Measurements from ENCODE around the gene MOSPD3. TPM values are rescaled to one million over a fixed set of nuclear protein-coding genes. Genes with fewer than 3 reads are reported as not detected.
A peak's percentile ranks its signal among the peaks of the same experiment; 100 is the strongest.

Gene MOSPD3
- total RNA-seq, 2 experiments from 2014 or later = 10.4 to 12.0 TPM

GRCh38 chr7:100613412-100614175, 1.3 kb downstream of the MOSPD3 start:
- no peak for DNase-seq (ENCODE audit: low spot score)
- Histone ChIP-seq H3K9me3 (ENCODE audit: low read length) (no peaks in the 10 kb centered on the region), H4K20me1 (ENCODE audit: insufficient read depth, low read length) (no peaks in the 10 kb centered on the region), H3K4me1 (ENCODE audit: insufficient read depth, low read length, poor library complexity, severe bottlenecking) (peaks cover 9% of the 10 kb centered on the region), H3K9me2 (ENCODE audit: insufficient read depth, low read length) (no peaks in the 10 kb centered on the region), H3K4me2 (ENCODE audit: low read length) (peak overlapping the region; percentile 99), H3K27ac (ENCODE audit: low read depth, low read length, poor library complexity, severe bottlenecking) (no peak overlapping the region), H2AFZ (ENCODE audit: low read length) (no peak overlapping the region), H3K79me2 (ENCODE audit: insufficient read depth, low read depth, low read length) (no peaks in the 10 kb centered on the region), H3K36me3 (ENCODE audit: insufficient read depth, low read length) (no peaks in the 10 kb centered on the region), H3K4me3 (ENCODE audit: low read depth, low read length, poor library complexity, severe bottlenecking) (no peak overlapping the region)
- POLR2A ChIA-PET = interaction anchor here (0.6 to 2.0 kb wide), 3 partner anchors 28 to 137 kb away, joined by 4 to 13 read pairs (median 5); partner anchors contain the start of genes FBXO24 and LRCH4
- no TSS peak for BruUV-seq (replicated peaks)
- CTCF ChIA-PET (ENCODE audit: unreplicated experiment) = interaction anchor here (0.5 to 1.6 kb wide), 3 partner anchors 13 to 194 kb away, joined by 3 to 7 read pairs (median 3); no protein-coding TSS in a partner anchor
- intact Hi-C loops (cut with micrococcal nuclease; ENCODE audit: unreplicated experiment) = loop anchor here (2.0 kb wide), 2 partner anchors 13 to 59 kb away; partner anchors contain the start of gene GNB2
- TF ChIP-seq EZH2phosphoT487 (IDR thresholded peaks at IDR 0.05; ENCODE audit: borderline replicate concordance, low read depth, low read length) (no peak), CTCF (conservative IDR thresholded peaks at IDR 0.05; ENCODE audit: low read length) (no peak; the same call in 1 of the 2 replicates)

- H3K27ac ChIP-seq (ENCODE audit: low read depth, low read length, poor library complexity, severe bottlenecking) = no peak overlapping the region
- peaks cover 9% of the 10 kb centered on the region for H3K4me1 ChIP-seq (ENCODE audit: insufficient read depth, low read length, poor library complexity, severe bottlenecking)
- no peaks in the 10 kb centered on the region for H4K20me1 ChIP-seq (ENCODE audit: insufficient read depth, low read length)
- DNase-seq (ENCODE audit: low spot score) = no peak
- H3K9me3 ChIP-seq (ENCODE audit: low read length) = no peaks in the 10 kb centered on the region
- ChIA-PET POLR2A (no interaction called here), CTCF (ENCODE audit: unreplicated experiment) (no interaction called here)
- TF ChIP-seq EZH2phosphoT487 (IDR thresholded peaks at IDR 0.05; ENCODE audit: borderline replicate concordance, low read depth, low read length) (no peak), CTCF (conservative IDR thresholded peaks at IDR 0.05; ENCODE audit: low read length) (no peak)
- H2AFZ ChIP-seq (ENCODE audit: low read length) = no peak overlapping the region
- H3K79me2 ChIP-seq (ENCODE audit: insufficient read depth, low read depth, low read length) = no peaks in the 10 kb centered on the region
- intact Hi-C loops (cut with micrococcal nuclease; ENCODE audit: unreplicated experiment) = no loop called here
- H3K4me2 ChIP-seq (ENCODE audit: low read length) = no peak overlapping the region
- H3K36me3 ChIP-seq (ENCODE audit: insufficient read depth, low read length) = no peaks in the 10 kb centered on the region
- BruUV-seq (replicated peaks) = no TSS peak
- H3K4me3 ChIP-seq (ENCODE audit: low read depth, low read length, poor library complexity, severe bottlenecking) = no peak overlapping the region
- H3K9me2 ChIP-seq (ENCODE audit: insufficient read depth, low read length) = no peaks in the 10 kb centered on the region
These were observed 2.0 kb downstream of the MOSPD3 start for GRCh38 chr7:100614308-100614861.

- Histone ChIP-seq H3K79me2 (ENCODE audit: insufficient read depth, low read depth, low read length) (no peaks in the 10 kb centered on the region), H3K36me3 (ENCODE audit: insufficient read depth, low read length) (no peaks in the 10 kb centered on the region), H3K9me3 (ENCODE audit: low read length) (no peaks in the 10 kb centered on the region), H3K4me3 (ENCODE audit: low read depth, low read length, poor library complexity, severe bottlenecking) (no peak overlapping the region), H4K20me1 (ENCODE audit: insufficient read depth, low read length) (no peaks in the 10 kb centered on the region), H3K4me2 (ENCODE audit: low read length) (no peak overlapping the region), H3K9me2 (ENCODE audit: insufficient read depth, low read length) (no peaks in the 10 kb centered on the region), H3K4me1 (ENCODE audit: insufficient read depth, low read length, poor library complexity, severe bottlenecking) (no peaks in the 10 kb centered on the region), H3K27ac (ENCODE audit: low read depth, low read length, poor library complexity, severe bottlenecking) (no peak overlapping the region), H2AFZ (ENCODE audit: low read length) (no peak overlapping the region)
- CTCF ChIA-PET (ENCODE audit: unreplicated experiment) = no interaction called here
- POLR2A ChIA-PET = interaction anchor here (0.6 to 2.0 kb wide), 2 partner anchors 8 to 90 kb away, joined by 3 to 6 read pairs; partner anchors contain the start of gene MOSPD3
- DNase-seq (ENCODE audit: low spot score) = no peak
- no peak for TF ChIP-seq EZH2phosphoT487 (IDR thresholded peaks at IDR 0.05; ENCODE audit: borderline replicate concordance, low read depth, low read length)
- TF ChIP-seq CTCF (conservative IDR thresholded peaks at IDR 0.05; ENCODE audit: low read length) = no peak
- intact Hi-C loops (cut with micrococcal nuclease; ENCODE audit: unreplicated experiment) = no loop called here
- BruUV-seq (replicated peaks) = no TSS peak
These were observed 7.9 kb downstream of the MOSPD3 start for GRCh38 chr7:100620239-100620638.

Data from OCI-LY7 (cell line).